ENCODE measurements around the gene CAMTA2. TPM values are rescaled to one million over a fixed set of nuclear protein-coding genes. Genes with fewer than 3 reads are reported as not detected.

The CAMTA2 gene
- total RNA-seq, 2 experiments from 2014 or later, result 91.5 to 99.0 TPM

DNA sequence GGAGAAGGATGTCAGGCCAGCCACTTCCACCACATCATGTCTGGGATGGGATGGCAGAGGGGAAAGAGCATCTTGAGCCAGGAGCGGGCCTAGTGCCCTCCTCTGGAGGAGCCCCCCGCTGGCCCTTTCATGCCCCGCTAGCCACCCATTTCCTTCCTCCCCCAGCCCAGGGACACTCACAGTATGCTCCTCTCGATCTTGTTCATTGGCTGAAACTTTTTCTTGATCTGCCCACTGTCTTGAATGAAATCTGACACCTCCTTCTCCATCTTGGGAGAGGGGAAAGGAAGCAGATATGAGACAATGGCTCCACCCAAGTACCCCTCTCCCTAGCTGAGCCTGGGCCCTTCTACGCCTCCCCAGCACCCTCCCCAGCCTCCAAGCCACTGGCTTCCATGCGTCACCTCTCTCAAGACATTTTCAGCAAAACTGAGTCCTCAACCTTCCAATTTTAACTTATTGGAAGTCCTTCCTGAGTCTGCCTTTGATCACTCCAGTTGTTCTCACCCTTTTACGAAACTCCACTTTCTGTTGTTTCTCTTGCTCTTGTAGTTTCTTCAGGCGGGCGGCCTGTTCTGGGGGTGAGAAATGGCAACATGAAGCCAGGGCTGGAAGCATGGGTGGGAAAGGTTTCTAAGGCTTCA is 27.1 kb downstream of the CAMTA2 start:
- ATAC-seq (no peak), DNase-seq (no peak)
- Mint-ChIP-seq H3K36me3 (ENCODE audit: low read depth) (peaks cover 8% of the 10 kb centered on the region), H3K9me3 (peaks cover 2% of the 10 kb centered on the region), H3K4me3 (no peak overlapping the region), H3K27ac (no peak overlapping the region), H3K27me3 (no peaks in the 10 kb centered on the region), H3K4me1 (ENCODE audit: low read depth) (peaks cover 9% of the 10 kb centered on the region)
- POLR2A ChIA-PET, result interaction anchor here (0.8 to 5.5 kb wide), 3 partner anchors 9 to 26 kb away, joined by 3 to 46 read pairs (median 11); partner anchors contain the start of genes ENO3 and PFN1
- intact Hi-C loops (cut with micrococcal nuclease), result no loop called here
- TF ChIP-seq, protein P1, sequence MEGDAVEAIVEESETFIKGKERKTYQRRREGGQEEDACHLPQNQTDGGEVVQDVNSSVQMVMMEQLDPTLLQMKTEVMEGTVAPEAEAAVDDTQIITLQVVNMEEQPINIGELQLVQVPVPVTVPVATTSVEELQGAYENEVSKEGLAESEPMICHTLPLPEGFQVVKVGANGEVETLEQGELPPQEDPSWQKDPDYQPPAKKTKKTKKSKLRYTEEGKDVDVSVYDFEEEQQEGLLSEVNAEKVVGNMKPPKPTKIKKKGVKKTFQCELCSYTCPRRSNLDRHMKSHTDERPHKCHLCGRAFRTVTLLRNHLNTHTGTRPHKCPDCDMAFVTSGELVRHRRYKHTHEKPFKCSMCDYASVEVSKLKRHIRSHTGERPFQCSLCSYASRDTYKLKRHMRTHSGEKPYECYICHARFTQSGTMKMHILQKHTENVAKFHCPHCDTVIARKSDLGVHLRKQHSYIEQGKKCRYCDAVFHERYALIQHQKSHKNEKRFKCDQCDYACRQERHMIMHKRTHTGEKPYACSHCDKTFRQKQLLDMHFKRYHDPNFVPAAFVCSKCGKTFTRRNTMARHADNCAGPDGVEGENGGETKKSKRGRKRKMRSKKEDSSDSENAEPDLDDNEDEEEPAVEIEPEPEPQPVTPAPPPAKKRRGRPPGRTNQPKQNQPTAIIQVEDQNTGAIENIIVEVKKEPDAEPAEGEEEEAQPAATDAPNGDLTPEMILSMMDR (IDR thresholded peaks at IDR 0.05), result no peak
- CTCF ChIA-PET, result no interaction called here

DNA sequence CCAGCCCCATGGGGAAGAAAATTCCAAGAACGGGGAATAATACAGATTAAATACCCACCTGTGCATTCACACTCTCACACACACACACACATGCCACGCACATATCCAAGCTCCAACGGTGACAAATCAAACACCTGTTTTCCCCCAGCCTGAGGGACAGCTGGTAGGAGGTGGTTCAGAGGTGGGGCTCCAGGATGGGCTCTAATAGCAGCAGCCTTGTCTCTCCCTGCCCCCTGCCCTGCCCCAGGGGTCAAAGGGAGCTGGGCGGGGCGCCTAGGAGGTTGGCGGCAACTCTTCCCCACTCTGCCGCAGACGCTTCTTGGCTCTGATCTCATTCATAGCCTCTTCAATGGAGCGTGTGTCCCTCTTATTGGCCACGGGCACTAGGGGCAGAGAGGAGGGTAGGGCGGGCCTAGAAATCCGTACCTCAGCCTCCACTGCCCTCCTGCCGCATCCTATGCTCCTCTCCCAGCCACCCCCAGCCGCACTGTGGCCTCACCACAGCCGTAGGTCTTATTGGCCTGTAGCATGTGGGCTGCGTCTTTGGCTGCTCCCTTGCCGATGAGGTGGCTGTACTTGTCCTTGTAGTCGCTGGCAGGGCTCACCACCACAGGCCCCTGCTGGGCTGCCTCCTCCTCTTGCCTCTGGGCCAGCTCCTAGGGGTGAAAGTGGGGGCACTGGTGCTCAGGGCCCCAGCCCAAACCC is 28.1 kb downstream of the CAMTA2 start:
- ChIA-PET CTCF (interaction anchor here (1.4 kb wide), 1 partner anchor 21 kb away, joined by 3 read pairs; no protein-coding TSS in a partner anchor), POLR2A (interaction anchor here (0.8 to 5.5 kb wide), 3 partner anchors 8 to 25 kb away, joined by 3 to 46 read pairs (median 11); partner anchors contain the start of genes ENO3 and PFN1)
- Mint-ChIP-seq H3K27me3 (no peaks in the 10 kb centered on the region), H3K9me3 (no peaks in the 10 kb centered on the region), H3K4me1 (ENCODE audit: low read depth) (peaks cover 6% of the 10 kb centered on the region), H3K4me3 (no peak overlapping the region), H3K36me3 (ENCODE audit: low read depth) (peaks cover 1% of the 10 kb centered on the region), H3K27ac (no peak overlapping the region)
- intact Hi-C loops (cut with micrococcal nuclease), result no loop called here
- ATAC-seq (no peak), DNase-seq (no peak)
- TF ChIP-seq, protein P1 (IDR thresholded peaks at IDR 0.05), result no peak

DNA sequence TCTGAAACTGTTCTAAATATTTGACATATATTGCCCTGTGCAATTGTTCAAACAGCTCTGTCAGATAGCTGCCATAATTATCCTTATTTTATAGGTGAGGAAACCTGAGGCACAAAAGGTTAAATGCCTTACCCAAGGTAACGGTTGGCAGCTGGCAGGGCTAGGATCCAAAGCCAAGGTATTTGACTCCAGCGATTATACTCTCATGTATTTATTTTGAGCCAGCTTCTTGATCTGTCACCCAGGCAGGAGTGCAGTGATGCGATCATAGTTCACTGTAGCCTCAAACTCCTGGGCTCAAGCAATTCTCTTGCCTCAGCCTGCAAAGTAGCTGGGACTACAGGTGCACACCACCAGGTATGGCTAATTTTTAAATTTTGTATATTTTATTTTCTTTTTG is 29.4 kb downstream of the CAMTA2 start:
- ChIA-PET CTCF (interaction anchor here (1.4 kb wide), 1 partner anchor 22 kb away, joined by 3 read pairs; no protein-coding TSS in a partner anchor), POLR2A (interaction anchor here (1.1 to 20.8 kb wide), 4 partner anchors 10 to 49 kb away, joined by 3 to 627 read pairs (median 25); partner anchors contain the start of genes PFN1, RNF167, SLC25A11 and SPAG7)
- intact Hi-C loops (cut with micrococcal nuclease), result no loop called here
- no peak overlapping the region for H3K27ac Mint-ChIP-seq
- H3K4me1 Mint-ChIP-seq (ENCODE audit: low read depth), result peaks cover 5% of the 10 kb centered on the region
- H3K4me3 Mint-ChIP-seq, result no peak overlapping the region
- H3K9me3 Mint-ChIP-seq, result no peaks in the 10 kb centered on the region
- DNase-seq, result no peak
- ATAC-seq, result no peak
- H3K36me3 Mint-ChIP-seq (ENCODE audit: low read depth), result peaks cover 1% of the 10 kb centered on the region
- TF ChIP-seq, protein P1 (IDR thresholded peaks at IDR 0.05), result no peak
- no peaks in the 10 kb centered on the region for H3K27me3 Mint-ChIP-seq

DNA sequence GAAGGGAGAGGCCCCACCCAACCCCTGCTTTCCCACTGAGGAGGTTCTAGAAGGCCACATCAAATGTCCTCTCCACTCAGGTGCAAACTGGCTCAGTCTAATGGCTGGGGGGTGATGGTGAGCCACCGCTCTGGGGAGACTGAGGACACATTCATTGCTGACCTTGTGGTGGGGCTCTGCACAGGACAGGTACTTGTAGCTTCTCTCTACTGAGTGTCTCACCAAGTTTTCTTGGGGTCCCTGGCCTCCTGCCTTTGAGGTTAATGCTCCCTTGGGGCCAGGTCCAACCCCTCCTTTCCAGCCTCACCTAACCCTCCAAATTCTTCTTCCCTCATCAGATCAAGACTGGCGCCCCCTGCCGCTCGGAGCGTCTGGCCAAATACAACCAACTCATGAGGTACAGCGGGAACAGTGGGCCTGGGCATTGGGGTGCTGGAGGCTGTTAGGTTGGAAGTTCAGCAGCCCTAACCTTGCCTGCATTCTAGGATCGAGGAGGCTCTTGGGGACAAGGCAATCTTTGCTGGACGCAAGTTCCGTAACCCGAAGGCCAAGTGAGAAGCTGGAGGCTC is 30.9 kb downstream of the CAMTA2 start:
- POLR2A ChIA-PET, result interaction anchor here (1.3 to 20.8 kb wide), 3 partner anchors 10 to 48 kb away, joined by 3 to 627 read pairs (median 46); partner anchors contain the start of genes PFN1 and SPAG7
- H3K36me3 Mint-ChIP-seq (ENCODE audit: low read depth), result peaks cover 3% of the 10 kb centered on the region
- ATAC-seq (peak; percentile 37), DNase-seq (peak; percentile 71)
- TF ChIP-seq, protein P1 (IDR thresholded peaks at IDR 0.05), result peak; percentile 36
- no peaks in the 10 kb centered on the region for H3K9me3 Mint-ChIP-seq
- H3K27ac Mint-ChIP-seq, result no peak overlapping the region
- peaks cover 8% of the 10 kb centered on the region for H3K4me1 Mint-ChIP-seq (ENCODE audit: low read depth)
- CTCF ChIA-PET, result interaction anchor here (0.9 to 1.6 kb wide), 6 partner anchors 9 to 105 kb away, joined by 3 to 9 read pairs (median 4); partner anchors contain the start of gene SPAG7
- intact Hi-C loops (cut with micrococcal nuclease), result no loop called here
- H3K4me3 Mint-ChIP-seq, result no peak overlapping the region
- H3K27me3 Mint-ChIP-seq, result no peaks in the 10 kb centered on the region
